Lower lobe of right lung (tissue), 2 donors: Measurements from ENCODE around the gene LTA. TPM values are rescaled to one million over a fixed set of nuclear protein-coding genes. Genes with fewer than 3 reads are reported as not detected.
"Not testable (repeated sequence)": the region's sequence is repeated elsewhere in the genome, so short reads cannot be mapped to it uniquely, and the experiment has no call there.

Experiments
- ATAC-seq, 2 donors: fragments of 200-7000 bp; cut with Tn5 transposase; one replicate each; pipeline ENCODE4 v1.9.1; 2020 to 2022; ENCODE audit warnings: mild to moderate bottlenecking in 2 of 2, moderate library complexity in 2 of 2
- DNase-seq: peaks from one replicate; pipeline ENCODE4 v3.0.0-alpha.2; 2020
- H3K27ac ChIP-seq: fragments of 200-600 bp; one replicate; pipeline ENCODE4 v1.8.0; 2022
- H3K27me3 ChIP-seq: fragments of 200-600 bp; one replicate; pipeline ENCODE4 v1.8.0; 2022; ENCODE audit warnings: low read depth
- H3K36me3 ChIP-seq: fragments of 200-600 bp; one replicate; pipeline ENCODE4 v1.8.0; 2022; ENCODE audit warnings: mild to moderate bottlenecking
- H3K4me1 ChIP-seq: fragments of 200-600 bp; one replicate; pipeline ENCODE4 v1.8.0; 2022
- H3K4me3 ChIP-seq: fragments of 200-600 bp; one replicate; pipeline ENCODE4 v1.8.0; 2022; ENCODE audit warnings: mild to moderate bottlenecking
- H3K9me3 ChIP-seq: fragments of 200-600 bp; one replicate; pipeline ENCODE4 v1.8.0; 2022
- intact Hi-C: fragments of 100-400 bp; cut with DNase I; formaldehyde crosslinking; loops from one replicate; pipeline ENCODE4 v1.11.0; 2022
- total RNA-seq: library from RNA; stranded (reverse); fragmentation: NEBNext Ultra II Directional; extraction: Animal tissue kit (Norgen Biotek cat#: 25700); gene quantifications from one replicate; pipeline ENCODE4 v1.2.1, GENCODE V29; 2021
- TF ChIP-seq, protein P1 (sequence below): fragments of 200-600 bp; IDR thresholded peaks from one replicate; pipeline ENCODE4 v1.8.0; 2022; ENCODE audit warnings: antibody characterized with exemption, mild to moderate bottlenecking
- donor health status: DM: no; HTN: yes; CAD: no; lungs with severe emphysema.

Gene LTA
- total RNA-seq, 1 donor from 2014 or later = not detected

DNA sequence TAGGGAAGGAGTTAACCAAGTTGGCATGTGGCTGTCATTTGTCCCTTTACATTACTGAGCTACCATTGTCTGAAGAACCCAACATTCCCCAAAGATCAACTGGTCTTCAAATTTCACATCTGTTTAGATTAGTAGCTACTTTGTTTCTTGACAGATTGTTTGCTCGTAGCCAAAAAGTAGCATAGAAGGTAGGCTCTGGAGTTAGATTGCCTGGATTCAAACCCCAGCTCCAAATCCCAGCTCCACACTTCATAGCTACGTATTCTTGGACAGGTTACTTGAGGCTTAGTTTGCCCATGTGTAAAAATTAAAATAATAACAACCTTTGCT, 23.6 kb upstream of the LTA start:
- H3K4me3 ChIP-seq = peak overlapping the region; percentile 57
- peaks cover 38% of the 10 kb centered on the region for H3K4me1 ChIP-seq
- TF ChIP-seq, protein P1, sequence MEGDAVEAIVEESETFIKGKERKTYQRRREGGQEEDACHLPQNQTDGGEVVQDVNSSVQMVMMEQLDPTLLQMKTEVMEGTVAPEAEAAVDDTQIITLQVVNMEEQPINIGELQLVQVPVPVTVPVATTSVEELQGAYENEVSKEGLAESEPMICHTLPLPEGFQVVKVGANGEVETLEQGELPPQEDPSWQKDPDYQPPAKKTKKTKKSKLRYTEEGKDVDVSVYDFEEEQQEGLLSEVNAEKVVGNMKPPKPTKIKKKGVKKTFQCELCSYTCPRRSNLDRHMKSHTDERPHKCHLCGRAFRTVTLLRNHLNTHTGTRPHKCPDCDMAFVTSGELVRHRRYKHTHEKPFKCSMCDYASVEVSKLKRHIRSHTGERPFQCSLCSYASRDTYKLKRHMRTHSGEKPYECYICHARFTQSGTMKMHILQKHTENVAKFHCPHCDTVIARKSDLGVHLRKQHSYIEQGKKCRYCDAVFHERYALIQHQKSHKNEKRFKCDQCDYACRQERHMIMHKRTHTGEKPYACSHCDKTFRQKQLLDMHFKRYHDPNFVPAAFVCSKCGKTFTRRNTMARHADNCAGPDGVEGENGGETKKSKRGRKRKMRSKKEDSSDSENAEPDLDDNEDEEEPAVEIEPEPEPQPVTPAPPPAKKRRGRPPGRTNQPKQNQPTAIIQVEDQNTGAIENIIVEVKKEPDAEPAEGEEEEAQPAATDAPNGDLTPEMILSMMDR = no peak
- intact Hi-C loops = loop anchor here (10.0 kb wide), 1 partner anchor 46 kb away; the partner anchor contains the start of gene NCR3
- no peaks in the 10 kb centered on the region for H3K9me3 ChIP-seq
- H3K36me3 ChIP-seq = peaks cover 35% of the 10 kb centered on the region
- peak overlapping the region; percentile 89 for H3K27ac ChIP-seq
- no peak for DNase-seq
- no peaks in the 10 kb centered on the region for H3K27me3 ChIP-seq
- no peak for ATAC-seq

DNA sequence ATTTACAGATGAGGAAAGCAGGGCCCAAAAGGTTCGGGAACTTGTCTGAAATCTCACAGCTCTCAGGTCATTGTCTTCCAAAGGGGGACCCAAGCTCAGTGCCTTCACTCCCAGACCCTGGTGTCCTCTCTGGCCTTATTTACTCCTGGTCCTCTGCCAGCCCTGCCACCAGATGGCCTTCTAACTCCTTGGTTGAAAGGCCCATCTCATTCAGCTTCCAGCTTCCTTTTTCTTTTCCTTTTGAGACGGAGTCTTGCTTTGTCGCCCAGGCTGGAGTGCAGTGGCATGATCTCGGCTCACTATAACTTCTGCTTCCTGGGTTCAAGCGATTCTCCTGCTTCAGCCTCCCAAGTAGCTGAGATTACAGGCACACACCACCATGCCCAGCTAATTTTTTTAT, 20.7 kb upstream of the LTA start:
- H3K36me3 ChIP-seq = peaks cover 56% of the 10 kb centered on the region
- H3K4me3 ChIP-seq, intact Hi-C loops, H3K27ac ChIP-seq, H3K27me3 ChIP-seq, H3K9me3 ChIP-seq: not testable (repeated sequence)
- peaks cover 42% of the 10 kb centered on the region for H3K4me1 ChIP-seq
- DNase-seq = peak; percentile 77
- TF ChIP-seq, protein P1 = peak; percentile 59
- ATAC-seq = peak in 1 of 2 donors; percentile 34

DNA sequence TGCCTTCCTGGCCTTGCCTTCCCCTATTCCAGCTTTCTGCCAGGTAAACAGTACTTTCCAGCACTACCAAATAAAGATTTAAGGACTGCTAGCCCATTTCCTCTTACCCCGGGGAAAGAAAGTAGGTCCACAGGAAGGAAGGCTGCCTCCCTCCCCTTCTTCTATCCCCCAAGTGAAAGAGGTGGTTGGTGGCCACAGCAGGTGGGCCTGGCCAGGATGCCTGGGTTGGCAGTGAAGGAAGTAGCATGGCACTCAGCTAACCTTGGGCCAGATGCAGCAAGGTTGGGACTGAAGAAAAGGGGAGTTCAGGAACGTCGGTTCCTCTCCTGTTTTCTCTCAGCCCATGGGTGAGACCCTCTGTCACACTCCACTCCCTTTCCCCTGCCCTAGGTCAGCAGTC, 15.8 kb upstream of the LTA start:
- TF ChIP-seq, protein P1 = no peak
- DNase-seq (no peak), ATAC-seq (no peak)
- Histone ChIP-seq H3K36me3 (peaks cover 66% of the 10 kb centered on the region), H3K4me3 (no peak overlapping the region), H3K9me3 (no peaks in the 10 kb centered on the region), H3K27me3 (no peaks in the 10 kb centered on the region), H3K27ac (no peak overlapping the region), H3K4me1 (peaks cover 54% of the 10 kb centered on the region)
- intact Hi-C loops = no loop called here

DNA sequence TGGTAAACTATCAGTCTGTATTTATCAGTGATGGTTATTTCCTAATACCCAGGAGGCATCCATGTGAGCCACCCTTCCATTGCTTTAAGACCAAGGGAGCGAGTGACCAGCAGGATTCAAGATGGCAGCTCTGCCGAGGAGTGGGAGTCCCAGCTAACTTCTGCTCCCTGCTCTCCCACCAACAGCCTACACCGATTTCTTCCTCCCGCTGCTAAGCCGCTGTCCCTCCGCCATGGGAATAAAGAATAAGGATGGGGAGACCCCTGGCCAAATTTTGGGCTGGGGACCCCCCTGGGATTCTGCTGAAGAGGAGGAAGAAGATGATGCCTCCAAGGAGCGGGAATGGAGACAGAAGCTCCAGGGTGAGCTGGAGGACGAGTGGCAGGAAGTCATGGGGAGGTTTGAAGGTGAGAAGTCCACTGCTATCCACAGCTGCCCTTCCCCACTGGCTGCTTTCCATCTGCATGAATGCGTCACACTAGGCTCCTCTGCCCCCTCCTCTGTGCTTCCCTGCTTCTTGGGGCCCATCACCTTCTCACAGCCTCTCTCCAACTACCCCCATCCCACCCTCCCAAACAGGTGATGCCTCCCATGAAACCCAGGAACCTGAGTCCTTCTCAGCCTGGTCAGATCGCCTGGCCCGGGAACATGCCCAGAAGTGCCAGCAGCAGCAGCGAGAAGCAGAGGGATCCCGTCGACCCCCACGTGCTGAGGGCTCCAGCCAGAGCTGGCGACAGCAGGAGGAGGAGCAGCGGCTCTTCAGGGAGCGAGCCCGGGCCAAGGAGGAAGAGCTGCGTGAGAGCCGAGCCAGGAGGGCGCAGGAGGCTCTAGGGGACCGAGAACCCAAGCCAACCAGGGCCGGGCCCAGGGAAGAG, 14.4 kb upstream of the LTA start:
- peak overlapping the region; percentile 75 for H3K27ac ChIP-seq
- peaks cover 65% of the 10 kb centered on the region for H3K36me3 ChIP-seq
- DNase-seq (no peak), ATAC-seq (no peak)
- H3K4me3 ChIP-seq = no peak overlapping the region
- peaks cover 47% of the 10 kb centered on the region for H3K4me1 ChIP-seq
- TF ChIP-seq, protein P1 = no peak
- H3K9me3 ChIP-seq = no peaks in the 10 kb centered on the region
- H3K27me3 ChIP-seq = no peaks in the 10 kb centered on the region
- intact Hi-C loops = no loop called here

DNA sequence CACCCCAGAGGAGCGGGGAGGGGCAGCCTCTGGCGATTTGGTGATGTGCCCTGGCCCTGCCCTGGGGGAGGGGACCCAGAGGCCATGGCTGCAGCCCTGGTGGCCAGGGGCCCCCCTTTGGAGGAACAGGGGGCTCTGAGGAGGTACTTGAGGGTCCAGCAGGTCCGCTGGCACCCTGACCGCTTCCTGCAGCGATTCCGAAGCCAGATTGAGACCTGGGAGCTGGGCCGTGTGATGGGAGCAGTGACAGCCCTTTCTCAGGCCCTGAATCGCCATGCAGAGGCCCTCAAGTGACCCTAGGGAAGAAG, 13.8 kb upstream of the LTA start:
- peaks cover 59% of the 10 kb centered on the region for H3K36me3 ChIP-seq
- intact Hi-C loops = no loop called here
- TF ChIP-seq, protein P1 = no peak
- peaks cover 47% of the 10 kb centered on the region for H3K4me1 ChIP-seq
- no peak overlapping the region for H3K4me3 ChIP-seq
- H3K9me3 ChIP-seq = no peaks in the 10 kb centered on the region
- no peak for DNase-seq
- H3K27ac ChIP-seq = peak overlapping the region; percentile 75
- no peaks in the 10 kb centered on the region for H3K27me3 ChIP-seq
- ATAC-seq = no peak
